ENCODE measurements around the gene ENDOV.

Gene ENDOV

DNA sequence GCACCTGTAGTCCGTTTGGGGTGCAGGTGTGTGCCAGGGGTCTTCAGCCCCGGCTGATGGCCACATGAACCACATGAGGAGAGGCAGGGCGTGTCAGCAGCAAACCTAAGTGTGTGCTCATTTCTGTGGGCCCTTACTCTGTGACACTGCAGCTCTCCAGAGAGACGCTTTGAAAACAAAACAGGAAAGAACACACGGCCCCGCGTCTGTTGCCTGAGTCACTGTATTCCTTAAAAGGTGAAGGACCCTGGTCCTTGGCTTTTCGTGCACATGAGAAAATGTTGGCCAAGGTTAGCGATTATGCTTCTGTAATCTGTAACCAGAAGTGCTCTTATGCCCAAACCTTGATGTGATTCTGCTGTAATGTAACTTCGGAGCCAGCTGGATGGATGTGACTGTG, 22.6 kb downstream of the ENDOV start:
- peaks cover 3% of the 10 kb centered on the region for H3K27me3 ChIP-seq (replicated peaks; ENCODE audit: control insufficient read depth, insufficient read depth, low read length)
- H3K9ac ChIP-seq (ENCODE audit: low read length): no peak overlapping the region
- H3K4me3 ChIP-seq (ENCODE audit: low read length): no peak overlapping the region
- H3K9me3 ChIP-seq (ENCODE audit: control insufficient read depth, low read length): no peaks in the 10 kb centered on the region
- no peak for DNase-seq (ENCODE audit: low read depth)
- no peaks in the 10 kb centered on the region for H3K4me1 ChIP-seq (ENCODE audit: control insufficient read depth, insufficient read depth, low read length)
- no peaks in the 10 kb centered on the region for H3K36me3 ChIP-seq (ENCODE audit: control insufficient read depth, insufficient read depth, low read length, severe bottlenecking)

DNA sequence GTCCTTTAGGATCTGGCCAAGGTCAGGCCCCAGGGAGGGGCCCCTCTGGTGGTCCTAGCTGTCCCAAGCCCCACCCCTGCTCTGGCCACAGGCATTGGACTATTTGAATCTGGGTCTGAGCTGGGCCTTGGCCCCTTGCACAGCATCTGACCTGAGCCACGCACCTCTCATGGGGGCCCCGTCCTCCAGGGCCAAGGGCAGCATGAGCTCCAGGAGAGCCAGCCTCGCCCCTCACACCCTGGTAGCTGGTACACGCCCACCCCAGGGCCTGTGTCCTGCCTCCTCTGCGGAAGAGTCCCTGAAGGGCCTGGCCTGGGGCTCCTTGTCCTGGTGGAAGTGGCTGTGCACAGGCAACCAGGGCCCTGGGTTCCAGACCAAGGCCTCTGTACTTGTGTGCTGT, 23.8 kb downstream of the ENDOV start:
- Histone ChIP-seq H3K9me3 (ENCODE audit: control insufficient read depth, low read length) (no peaks in the 10 kb centered on the region), H3K4me3 (ENCODE audit: low read length) (no peak overlapping the region), H3K36me3 (ENCODE audit: control insufficient read depth, insufficient read depth, low read length, severe bottlenecking) (no peaks in the 10 kb centered on the region), H3K27me3 (replicated peaks; ENCODE audit: control insufficient read depth, insufficient read depth, low read length) (peaks cover 3% of the 10 kb centered on the region), H3K4me1 (ENCODE audit: control insufficient read depth, insufficient read depth, low read length) (no peaks in the 10 kb centered on the region), H3K9ac (ENCODE audit: low read length) (no peak overlapping the region)
- DNase-seq (ENCODE audit: low read depth): no peak

DNA sequence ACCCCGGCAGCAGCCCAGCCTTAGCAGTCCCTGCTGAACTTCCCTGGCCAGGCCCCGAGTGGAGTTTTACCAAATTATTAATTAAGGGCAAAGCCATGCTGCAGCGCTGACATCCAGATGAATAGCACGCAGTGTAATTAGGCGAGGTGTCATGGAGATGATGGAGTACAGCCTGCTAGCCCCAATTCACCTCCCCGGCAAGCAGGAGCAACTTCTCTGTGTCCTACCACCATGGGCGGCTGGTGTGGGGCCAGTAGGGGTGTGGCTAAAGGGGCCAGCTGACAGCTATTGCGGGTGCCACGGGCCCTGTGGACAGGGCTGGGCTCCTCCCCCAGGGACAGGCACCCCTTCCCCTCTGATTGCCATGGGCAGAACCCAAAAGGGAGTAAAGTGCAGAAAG, 24.5 kb downstream of the ENDOV start:
- H3K4me1 ChIP-seq (ENCODE audit: control insufficient read depth, insufficient read depth, low read length): no peaks in the 10 kb centered on the region
- H3K9me3 ChIP-seq (ENCODE audit: control insufficient read depth, low read length): no peaks in the 10 kb centered on the region
- no peak overlapping the region for H3K9ac ChIP-seq (ENCODE audit: low read length)
- no peak overlapping the region for H3K4me3 ChIP-seq (ENCODE audit: low read length)
- peaks cover 5% of the 10 kb centered on the region for H3K27me3 ChIP-seq (replicated peaks; ENCODE audit: control insufficient read depth, insufficient read depth, low read length)
- no peaks in the 10 kb centered on the region for H3K36me3 ChIP-seq (ENCODE audit: control insufficient read depth, insufficient read depth, low read length, severe bottlenecking)
- DNase-seq (ENCODE audit: low read depth): no peak

DNA sequence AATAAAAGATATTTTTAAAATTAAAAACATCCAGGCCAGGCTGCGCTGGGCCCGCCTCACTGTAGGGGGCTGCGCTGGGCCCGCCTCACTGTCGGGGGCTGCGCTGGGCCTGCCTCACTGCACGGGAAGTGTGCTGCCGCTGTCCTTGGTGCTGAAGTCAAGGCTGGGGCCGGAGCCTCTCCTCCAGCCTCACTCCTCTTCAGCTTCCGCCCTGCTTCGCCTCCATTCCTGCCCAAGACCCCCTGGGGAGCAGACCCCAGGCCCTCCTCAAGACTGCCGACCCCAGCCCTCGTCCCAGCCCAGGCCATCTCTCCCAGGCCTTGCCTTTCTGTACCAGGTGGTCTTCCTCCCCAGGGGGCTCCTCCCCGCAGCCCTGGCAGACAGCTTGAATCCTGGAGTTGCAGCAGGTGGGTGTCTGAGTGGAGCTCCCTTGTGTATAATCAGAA, 26.2 kb downstream of the ENDOV start:
- Histone ChIP-seq H3K36me3 (ENCODE audit: control insufficient read depth, insufficient read depth, low read length, severe bottlenecking) (no peaks in the 10 kb centered on the region), H3K27me3 (replicated peaks; ENCODE audit: control insufficient read depth, insufficient read depth, low read length) (peaks cover 5% of the 10 kb centered on the region), H3K9me3 (ENCODE audit: control insufficient read depth, low read length) (no peaks in the 10 kb centered on the region), H3K4me3 (ENCODE audit: low read length) (no peak overlapping the region), H3K4me1 (ENCODE audit: control insufficient read depth, insufficient read depth, low read length) (no peaks in the 10 kb centered on the region), H3K9ac (ENCODE audit: low read length) (no peak overlapping the region)
- DNase-seq (ENCODE audit: low read depth): peak; percentile 63

DNA sequence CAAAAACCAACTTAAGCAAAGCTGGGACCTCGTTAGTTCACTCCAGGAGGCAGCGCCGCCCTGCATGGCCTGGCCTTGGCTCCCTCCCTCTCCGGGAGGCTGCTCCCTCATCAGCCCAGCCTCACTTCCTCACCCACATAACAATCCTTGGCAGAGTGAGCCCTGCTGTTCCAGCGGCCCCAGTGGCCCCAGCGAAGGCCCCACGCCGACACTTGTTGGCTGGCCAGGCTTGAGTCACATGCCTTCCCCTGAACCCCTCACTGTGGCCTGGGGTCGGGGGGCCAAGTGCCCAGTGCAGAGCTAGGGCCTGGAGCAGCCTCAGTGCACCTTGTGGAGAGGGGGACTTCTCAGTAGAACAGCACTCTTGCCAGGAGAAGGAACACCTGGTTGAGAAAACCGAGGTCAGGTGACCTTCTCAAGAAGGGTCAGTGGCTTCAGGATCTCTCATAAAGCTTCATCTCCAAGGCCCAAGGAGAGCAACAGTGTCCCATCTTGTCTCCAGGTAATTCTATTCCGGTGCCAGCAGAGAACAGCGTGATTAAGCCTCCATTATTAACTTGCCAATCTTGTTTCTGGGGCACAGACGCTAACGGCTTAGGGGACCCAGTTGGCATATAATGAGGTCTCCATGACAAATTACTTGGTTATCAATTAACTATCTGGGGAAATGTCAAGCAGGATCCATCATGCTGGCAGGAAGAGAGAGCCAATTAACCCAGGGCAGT, 26.8 kb downstream of the ENDOV start:
- Histone ChIP-seq H3K4me3 (ENCODE audit: low read length) (no peak overlapping the region), H3K9me3 (ENCODE audit: control insufficient read depth, low read length) (no peaks in the 10 kb centered on the region), H3K9ac (ENCODE audit: low read length) (no peak overlapping the region), H3K4me1 (ENCODE audit: control insufficient read depth, insufficient read depth, low read length) (no peaks in the 10 kb centered on the region), H3K27me3 (replicated peaks; ENCODE audit: control insufficient read depth, insufficient read depth, low read length) (peaks cover 5% of the 10 kb centered on the region), H3K36me3 (ENCODE audit: control insufficient read depth, insufficient read depth, low read length, severe bottlenecking) (no peaks in the 10 kb centered on the region)
- no peak for DNase-seq (ENCODE audit: low read depth)

DNA sequence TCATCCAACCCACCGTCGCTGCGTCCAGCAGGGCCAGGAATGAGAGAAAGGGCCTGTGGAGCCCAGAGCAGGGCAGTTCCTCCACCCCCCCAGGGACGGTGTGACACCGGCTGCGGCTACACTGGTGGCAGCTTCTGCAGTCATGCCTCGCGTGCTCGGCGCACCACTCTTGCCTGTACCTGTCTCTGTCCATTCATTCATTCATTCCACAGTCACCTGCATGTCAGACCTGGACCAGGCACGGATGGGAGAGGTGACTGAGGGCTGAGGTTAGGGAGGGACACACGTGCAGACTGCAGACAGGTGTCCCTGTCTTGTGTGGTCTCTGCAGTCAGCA, 27.3 kb downstream of the ENDOV start:
- Histone ChIP-seq H3K9me3 (ENCODE audit: control insufficient read depth, low read length) (no peaks in the 10 kb centered on the region), H3K4me1 (ENCODE audit: control insufficient read depth, insufficient read depth, low read length) (no peaks in the 10 kb centered on the region), H3K4me3 (ENCODE audit: low read length) (no peak overlapping the region), H3K27me3 (replicated peaks; ENCODE audit: control insufficient read depth, insufficient read depth, low read length) (peaks cover 5% of the 10 kb centered on the region), H3K9ac (ENCODE audit: low read length) (no peak overlapping the region), H3K36me3 (ENCODE audit: control insufficient read depth, insufficient read depth, low read length, severe bottlenecking) (no peaks in the 10 kb centered on the region)
- DNase-seq (ENCODE audit: low read depth): no peak

DNA sequence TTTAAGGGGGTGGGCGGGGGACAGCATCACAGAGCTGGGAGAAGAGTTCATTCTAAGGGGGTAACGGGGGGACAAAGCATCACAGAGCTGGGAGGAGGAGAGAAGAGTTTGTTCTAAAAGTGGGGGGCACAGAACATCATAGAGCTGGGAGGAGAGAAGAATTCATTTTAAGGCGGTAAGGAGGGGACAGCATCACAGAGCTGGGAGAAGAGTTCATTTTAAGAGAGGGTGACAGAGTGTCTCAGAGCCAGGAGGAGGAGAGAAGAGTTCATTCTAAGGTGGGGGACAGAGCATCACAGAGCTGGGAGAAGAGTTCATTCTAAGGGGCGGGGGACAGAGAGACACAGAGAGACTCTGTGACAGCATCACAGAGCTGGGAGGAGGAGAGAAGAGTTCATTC, 27.8 kb downstream of the ENDOV start:
- H3K4me1 ChIP-seq (ENCODE audit: control insufficient read depth, insufficient read depth, low read length): no peaks in the 10 kb centered on the region
- no peak overlapping the region for H3K9ac ChIP-seq (ENCODE audit: low read length)
- no peak overlapping the region for H3K4me3 ChIP-seq (ENCODE audit: low read length)
- DNase-seq (ENCODE audit: low read depth): no peak
- peaks cover 5% of the 10 kb centered on the region for H3K27me3 ChIP-seq (replicated peaks; ENCODE audit: control insufficient read depth, insufficient read depth, low read length)
- no peaks in the 10 kb centered on the region for H3K36me3 ChIP-seq (ENCODE audit: control insufficient read depth, insufficient read depth, low read length, severe bottlenecking)
- no peaks in the 10 kb centered on the region for H3K9me3 ChIP-seq (ENCODE audit: control insufficient read depth, low read length)

DNA sequence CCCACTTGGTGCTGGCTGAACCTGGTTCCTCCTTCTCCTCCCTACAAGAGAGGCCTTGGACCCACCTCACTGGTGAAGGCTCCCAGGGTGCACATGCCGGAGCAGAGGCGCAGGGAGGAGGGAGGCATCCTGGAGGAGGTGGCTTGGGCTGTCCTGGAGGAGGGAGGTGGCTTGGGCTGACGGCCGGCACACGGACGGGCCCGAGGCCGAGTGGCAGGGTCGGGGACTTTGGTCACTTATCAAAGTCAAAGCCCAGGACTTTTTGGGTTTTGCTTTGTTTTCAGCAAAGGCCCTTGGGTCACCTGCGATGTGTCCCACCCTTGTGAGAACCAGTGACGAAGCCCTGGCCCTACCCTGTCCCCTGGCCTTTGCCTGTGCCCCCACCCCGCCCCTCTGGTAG, 28.5 kb downstream of the ENDOV start:
- Histone ChIP-seq H3K27me3 (replicated peaks; ENCODE audit: control insufficient read depth, insufficient read depth, low read length) (peaks cover 5% of the 10 kb centered on the region), H3K9ac (ENCODE audit: low read length) (no peak overlapping the region), H3K4me1 (ENCODE audit: control insufficient read depth, insufficient read depth, low read length) (no peaks in the 10 kb centered on the region), H3K4me3 (ENCODE audit: low read length) (no peak overlapping the region), H3K36me3 (ENCODE audit: control insufficient read depth, insufficient read depth, low read length, severe bottlenecking) (no peaks in the 10 kb centered on the region), H3K9me3 (ENCODE audit: control insufficient read depth, low read length) (no peaks in the 10 kb centered on the region)
- no peak for DNase-seq (ENCODE audit: low read depth)

DNA sequence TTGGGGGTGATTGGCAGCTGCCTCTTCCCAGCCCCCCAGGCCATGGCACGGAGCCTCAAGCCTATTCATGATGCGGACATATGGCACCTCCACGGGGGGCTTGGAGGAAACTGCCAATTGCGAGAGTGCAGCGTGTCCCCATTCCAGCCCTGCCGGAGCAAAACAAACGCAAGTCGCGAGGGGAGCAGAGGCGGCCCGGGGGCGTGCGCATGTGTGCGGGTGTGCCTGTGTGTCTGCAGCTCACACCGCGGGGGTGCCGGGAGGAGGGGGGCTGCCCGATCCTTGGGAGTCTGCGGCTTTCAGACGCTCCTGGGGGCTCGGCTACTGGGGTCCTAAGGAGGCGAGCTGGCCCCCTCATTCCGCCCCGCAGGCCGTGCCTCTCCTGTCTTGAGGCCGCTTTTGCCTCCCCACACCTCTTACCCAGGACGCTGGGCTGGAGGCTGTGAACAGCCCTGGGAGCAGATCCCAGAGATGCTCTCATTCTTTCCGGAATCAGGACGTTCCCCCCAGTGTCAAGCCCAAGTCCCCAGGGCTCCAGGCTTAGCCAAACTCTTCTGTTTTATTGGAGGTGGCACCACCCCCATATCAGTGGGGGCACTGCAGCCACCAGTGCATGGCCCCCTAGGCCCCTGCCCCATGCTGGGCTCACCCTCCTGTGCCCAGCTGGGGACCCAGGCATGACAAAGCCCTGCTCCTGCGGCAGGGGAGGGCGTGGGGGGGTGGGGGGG, 29.1 kb downstream of the ENDOV start:
- H3K4me1 ChIP-seq (ENCODE audit: control insufficient read depth, insufficient read depth, low read length): no peaks in the 10 kb centered on the region
- no peak overlapping the region for H3K9ac ChIP-seq (ENCODE audit: low read length)
- no peaks in the 10 kb centered on the region for H3K9me3 ChIP-seq (ENCODE audit: control insufficient read depth, low read length)
- H3K4me3 ChIP-seq (ENCODE audit: low read length): no peak overlapping the region
- H3K27me3 ChIP-seq (replicated peaks; ENCODE audit: control insufficient read depth, insufficient read depth, low read length): peaks cover 5% of the 10 kb centered on the region
- no peaks in the 10 kb centered on the region for H3K36me3 ChIP-seq (ENCODE audit: control insufficient read depth, insufficient read depth, low read length, severe bottlenecking)
- DNase-seq (ENCODE audit: low read depth): no peak

DNA sequence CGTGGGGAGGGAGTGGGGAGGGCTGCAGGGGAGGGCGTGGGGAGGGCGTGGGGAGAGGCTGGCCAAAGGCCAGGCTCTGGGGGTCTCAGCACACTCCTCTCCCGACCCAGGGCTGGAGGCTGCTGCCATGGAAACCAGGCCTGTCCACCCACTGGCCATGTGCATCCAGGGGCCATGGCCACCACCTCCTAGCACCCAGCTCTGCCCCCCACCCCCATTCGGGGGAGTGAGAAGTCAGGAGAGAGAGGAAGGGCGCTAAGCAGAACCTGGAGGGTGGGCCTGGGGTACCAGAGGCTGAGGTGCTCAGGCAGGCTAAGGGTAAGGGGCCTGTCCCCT, 29.6 kb downstream of the ENDOV start:
- Histone ChIP-seq H3K36me3 (ENCODE audit: control insufficient read depth, insufficient read depth, low read length, severe bottlenecking) (no peaks in the 10 kb centered on the region), H3K4me3 (ENCODE audit: low read length) (no peak overlapping the region), H3K9ac (ENCODE audit: low read length) (no peak overlapping the region), H3K27me3 (replicated peaks; ENCODE audit: control insufficient read depth, insufficient read depth, low read length) (peaks cover 5% of the 10 kb centered on the region), H3K9me3 (ENCODE audit: control insufficient read depth, low read length) (no peaks in the 10 kb centered on the region), H3K4me1 (ENCODE audit: control insufficient read depth, insufficient read depth, low read length) (no peaks in the 10 kb centered on the region)
- no peak for DNase-seq (ENCODE audit: low read depth)

DNA sequence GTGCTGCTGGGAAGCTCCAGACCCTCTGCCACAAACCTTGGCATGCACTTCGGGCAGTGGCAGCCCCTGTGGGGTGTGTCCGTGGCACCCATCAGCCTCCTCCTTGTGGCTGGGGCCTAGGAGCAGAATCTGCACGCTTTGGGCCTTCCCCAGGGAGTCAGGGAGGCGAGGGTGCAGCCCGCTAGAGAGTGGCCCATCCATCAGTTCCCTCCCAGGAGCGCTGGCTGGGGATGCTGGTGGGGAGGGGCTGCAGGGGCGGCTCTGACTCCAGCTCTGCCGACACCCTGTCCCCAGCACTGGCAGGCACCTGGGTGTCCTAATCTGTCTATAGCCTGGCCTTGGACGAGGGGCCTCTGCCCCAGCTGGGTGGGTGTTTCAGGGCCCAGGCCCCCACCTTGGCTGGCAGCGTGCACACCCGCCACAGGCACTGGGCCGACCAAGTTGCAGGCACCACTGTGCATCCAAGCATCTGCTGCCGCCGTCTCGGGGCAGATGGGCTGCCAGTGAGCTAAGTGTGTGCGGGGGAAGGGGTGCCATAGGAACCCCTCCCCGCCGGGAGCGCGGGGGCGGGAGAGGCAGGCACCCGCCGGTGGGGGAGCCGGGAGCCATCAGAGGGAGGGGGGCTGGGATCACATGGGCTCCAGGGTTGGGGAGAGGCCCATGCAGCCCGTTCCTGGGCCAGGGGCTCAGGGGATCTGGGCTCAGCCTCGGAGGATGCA, 30.2 kb downstream of the ENDOV start:
- no peak overlapping the region for H3K4me3 ChIP-seq (ENCODE audit: low read length)
- H3K4me1 ChIP-seq (ENCODE audit: control insufficient read depth, insufficient read depth, low read length): no peaks in the 10 kb centered on the region
- no peaks in the 10 kb centered on the region for H3K36me3 ChIP-seq (ENCODE audit: control insufficient read depth, insufficient read depth, low read length, severe bottlenecking)
- DNase-seq (ENCODE audit: low read depth): no peak
- no peaks in the 10 kb centered on the region for H3K9me3 ChIP-seq (ENCODE audit: control insufficient read depth, low read length)
- peaks cover 5% of the 10 kb centered on the region for H3K27me3 ChIP-seq (replicated peaks; ENCODE audit: control insufficient read depth, insufficient read depth, low read length)
- H3K9ac ChIP-seq (ENCODE audit: low read length): no peak overlapping the region
